GM23338 (cell line): ENCODE results near the gene TSC22D2. TPM values are rescaled to one million over a fixed set of nuclear protein-coding genes. Genes with fewer than 3 reads are reported as not detected.

ENCODE experiments used
- ATAC-seq: fragments of 200-7000 bp; cut with Tn5 transposase; 3 replicates; pipeline ENCODE4 v1.9.1; 2020
- DNase-seq: peaks from one replicate; pipeline ENCODE4 v3.0.0-alpha.2; 2015; ENCODE audit warnings: low spot score
- H2AFZ ChIP-seq: fragments of 200-600 bp; sonication (generic); 2 replicates; pipeline ENCODE4 v1.8.0; 2016; ENCODE audit warnings: antibody characterized with exemption, mild to moderate bottlenecking, moderate library complexity
- H3F3A ChIP-seq: fragments of 200-600 bp; sonication (generic); replicated peaks from 2 replicates; pipeline ENCODE4 v1.8.0; 2017; ENCODE audit warnings: antibody characterized with exemption, mixed run types, low read depth
- H3K27ac ChIP-seq: fragments of 200-600 bp; sonication (generic); 2 replicates; pipeline ENCODE4 v1.6.1; 2016; ENCODE audit warnings: low read depth
- H3K27me3 ChIP-seq: fragments of 200-600 bp; sonication (generic); 2 replicates; pipeline ENCODE4 v1.8.0; 2016; ENCODE audit warnings: mild to moderate bottlenecking, mixed run types, moderate library complexity; ENCODE audit not compliant: insufficient read depth
- H3K36me3 ChIP-seq: fragments of 200-600 bp; sonication (generic); 2 replicates; pipeline ENCODE4 v1.8.0; 2016; ENCODE audit warnings: mild to moderate bottlenecking; ENCODE audit not compliant: insufficient read depth
- H3K4me1 ChIP-seq: fragments of 200-600 bp; sonication (generic); 2 replicates; pipeline ENCODE4 v1.8.0; 2016; ENCODE audit warnings: mild to moderate bottlenecking, moderate library complexity; ENCODE audit not compliant: insufficient read depth
- H3K4me2 ChIP-seq: fragments of 200-600 bp; sonication (generic); 2 replicates; pipeline ENCODE4 v1.7.1; 2017; ENCODE audit warnings: mixed run types
- H3K4me3 ChIP-seq: fragments of 200-600 bp; sonication (generic); 2 replicates; pipeline ENCODE4 v1.6.1; 2016; ENCODE audit warnings: mixed run types
- H3K79me2 ChIP-seq: fragments of 200-600 bp; sonication (generic); replicated peaks from 2 replicates; pipeline ENCODE4 v1.8.0; 2017; ENCODE audit warnings: mild to moderate bottlenecking; ENCODE audit not compliant: insufficient read depth
- H3K9me2 ChIP-seq: fragments of 200-600 bp; sonication (generic); 2 replicates; pipeline ENCODE4 v1.8.0; 2017; ENCODE audit not compliant: insufficient read depth
- H4K20me1 ChIP-seq: fragments of 200-600 bp; sonication (generic); replicated peaks from 2 replicates; pipeline ENCODE4 v1.8.0; 2017; ENCODE audit warnings: mild to moderate bottlenecking; ENCODE audit not compliant: insufficient read depth
- H3K27ac Mint-ChIP-seq: 2 replicates; pipeline ENCODE4 v1.8.0; 2020; ENCODE audit warnings: inconsistent platforms, mild to moderate bottlenecking, moderate library complexity, mixed read lengths
- H3K27me3 Mint-ChIP-seq: 3 replicates; pipeline ENCODE4 v1.8.0; 2022; ENCODE audit warnings: low read depth, mild to moderate bottlenecking, moderate library complexity, mixed read lengths, inconsistent platforms; ENCODE audit not compliant: insufficient read depth, poor library complexity
- H3K36me3 Mint-ChIP-seq: 3 replicates; pipeline ENCODE4 v1.8.0; 2021; ENCODE audit warnings: low read depth, mild to moderate bottlenecking, inconsistent platforms, moderate library complexity, mixed read lengths
- H3K4me1 Mint-ChIP-seq: 3 replicates; pipeline ENCODE4 v1.8.0; 2020; ENCODE audit warnings: mild to moderate bottlenecking, inconsistent platforms, mixed read lengths
- H3K4me3 Mint-ChIP-seq: 3 replicates; pipeline ENCODE4 v1.8.0; 2021; ENCODE audit warnings: moderate library complexity, mild to moderate bottlenecking, inconsistent platforms, mixed read lengths
- H3K9me3 Mint-ChIP-seq: 3 replicates; pipeline ENCODE4 v1.8.0; 2020; ENCODE audit warnings: moderate library complexity, mild to moderate bottlenecking, inconsistent platforms, mixed read lengths
- CREB1 ChIP-seq: fragments of 250-450 bp; sonication (Bioruptor Pico); IDR thresholded peaks from 2 replicates; pipeline ENCODE4 v1.5.0; 2020; ENCODE audit warnings: low read depth, mild to moderate bottlenecking, moderate library complexity
- EZH2 ChIP-seq: fragments of 200-600 bp; sonication (generic); IDR thresholded peaks from one replicate; pipeline ENCODE4 v1.8.0; 2017; ENCODE audit warnings: antibody characterized with exemption, mild to moderate bottlenecking, low read depth; ENCODE audit not compliant: unreplicated experiment
- EZH2phosphoT487 ChIP-seq: fragments of 200-600 bp; sonication (generic); IDR thresholded peaks from one replicate; pipeline ENCODE4 v1.8.1; 2018; ENCODE audit warnings: antibody characterized with exemption; ENCODE audit not compliant: unreplicated experiment
- JUNB ChIP-seq: IDR thresholded peaks from one replicate; pipeline ENCODE4 v1.6.1; 2016; ENCODE audit warnings: antibody characterized with exemption; ENCODE audit not compliant: unreplicated experiment
- NANOG ChIP-seq: IDR thresholded peaks from 2 replicates; pipeline ENCODE4 v1.6.1; 2016; ENCODE audit warnings: antibody characterized with exemption, borderline replicate concordance
- POLR2AphosphoS5 ChIP-seq: IDR thresholded peaks from 2 replicates; pipeline ENCODE4 v1.6.1; 2016; ENCODE audit warnings: antibody characterized with exemption, low read depth
- STAT1 ChIP-seq: IDR thresholded peaks from one replicate; pipeline ENCODE4 v1.6.1; 2016; ENCODE audit warnings: antibody characterized with exemption; ENCODE audit not compliant: unreplicated experiment
- ZNF114 ChIP-seq: fragments of 250-450 bp; sonication (Bioruptor Pico); IDR thresholded peaks from 2 replicates; pipeline ENCODE4 v1.5.0; 2020; ENCODE audit warnings: mild to moderate bottlenecking, moderate library complexity
- ZNF331 ChIP-seq: fragments of 250-450 bp; sonication (Bioruptor Pico); IDR thresholded peaks from 2 replicates; pipeline ENCODE4 v1.5.0; 2020; ENCODE audit warnings: low read depth, mild to moderate bottlenecking, moderate library complexity
- ZNF462 ChIP-seq: fragments of 250-450 bp; sonication (Bioruptor Pico); IDR thresholded peaks from 2 replicates; pipeline ENCODE4 v1.5.0; 2020; ENCODE audit warnings: mild to moderate bottlenecking, moderate library complexity
- polyA plus RNA-seq: library from polyadenylated mRNA; unstranded; fragments of >200 nt; fragmentation: Nextera tagmentation; extraction: Ambion mirVana; gene quantifications from 2 replicates; pipeline ENCODE4 v1.2.1, GENCODE V29; 2016
- total RNA-seq: library from RNA; depleted of rRNA; stranded (reverse); fragments of >200 nt; shearing (Covaris generic); gene quantifications from 2 replicates; pipeline ENCODE4 v1.2.3, GENCODE V29; 2014
- TF ChIP-seq, protein P1 (sequence below), 2 experiments: fragments of 200-600 bp in 1 of 2; sonication (generic) in 1 of 2; conservative IDR thresholded peaks; 2 replicates each; pipeline versions ENCODE4 v1.5.1 to v1.6.1; 2016 to 2017; ENCODE audit warnings: antibody characterized with exemption in 2 of 2, low read depth in 2 of 2, mild to moderate bottlenecking in 2 of 2, moderate library complexity in 1 of 2
- TF ChIP-seq, protein P2 (sequence below): IDR thresholded peaks from one replicate; pipeline ENCODE4 v1.6.1; 2018; ENCODE audit warnings: antibody characterized with exemption; ENCODE audit not compliant: unreplicated experiment
- TF ChIP-seq, protein P3 (sequence below): IDR thresholded peaks from 2 replicates; pipeline ENCODE4 v1.6.1; 2016; ENCODE audit warnings: antibody characterized with exemption

The TSC22D2 gene
- total and polyA plus RNA-seq, 2 experiments from 2014 or later = 18.6 to 34.2 TPM

DNA sequence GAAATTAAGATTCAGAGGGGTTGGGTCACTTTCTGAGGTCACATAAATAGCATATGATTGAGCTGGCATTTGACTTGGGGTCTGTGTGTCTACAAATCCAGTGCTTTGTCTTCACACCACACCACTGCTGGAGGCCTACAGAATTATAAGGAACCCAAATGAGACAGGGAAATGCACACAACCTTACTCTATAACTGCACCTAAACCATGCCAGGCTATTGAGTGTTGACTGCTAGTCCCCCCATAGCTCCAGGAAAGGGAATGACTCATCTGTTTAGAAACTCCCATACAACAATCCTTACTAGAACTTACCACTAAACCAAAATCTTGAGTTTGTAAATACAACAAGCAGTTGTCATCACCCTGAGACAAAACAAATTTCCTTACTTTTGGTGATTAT is 16.9 kb upstream of the TSC22D2 start:
- H3K36me3 ChIP-seq = no peaks in the 10 kb centered on the region
- no peaks in the 10 kb centered on the region for H4K20me1 ChIP-seq
- ATAC-seq = no peak
- H3K27me3 ChIP-seq = no peaks in the 10 kb centered on the region
- H3K9me2 ChIP-seq = 0 out of 2 replicates have a peak, but pooled peaks cover 5% of the 10 kb centered on the region
- no peak overlapping the region for H3K4me3 Mint-ChIP-seq
- no peaks in the 10 kb centered on the region for H3K36me3 Mint-ChIP-seq
- no peaks in the 10 kb centered on the region for H3K79me2 ChIP-seq
- H3K27me3 Mint-ChIP-seq = no peaks in the 10 kb centered on the region
- no peaks in the 10 kb centered on the region for H3K4me1 Mint-ChIP-seq
- no peak overlapping the region for H3K4me3 ChIP-seq
- DNase-seq = no peak
- H3F3A ChIP-seq = no peaks in the 10 kb centered on the region
- TF ChIP-seq, protein P1, sequence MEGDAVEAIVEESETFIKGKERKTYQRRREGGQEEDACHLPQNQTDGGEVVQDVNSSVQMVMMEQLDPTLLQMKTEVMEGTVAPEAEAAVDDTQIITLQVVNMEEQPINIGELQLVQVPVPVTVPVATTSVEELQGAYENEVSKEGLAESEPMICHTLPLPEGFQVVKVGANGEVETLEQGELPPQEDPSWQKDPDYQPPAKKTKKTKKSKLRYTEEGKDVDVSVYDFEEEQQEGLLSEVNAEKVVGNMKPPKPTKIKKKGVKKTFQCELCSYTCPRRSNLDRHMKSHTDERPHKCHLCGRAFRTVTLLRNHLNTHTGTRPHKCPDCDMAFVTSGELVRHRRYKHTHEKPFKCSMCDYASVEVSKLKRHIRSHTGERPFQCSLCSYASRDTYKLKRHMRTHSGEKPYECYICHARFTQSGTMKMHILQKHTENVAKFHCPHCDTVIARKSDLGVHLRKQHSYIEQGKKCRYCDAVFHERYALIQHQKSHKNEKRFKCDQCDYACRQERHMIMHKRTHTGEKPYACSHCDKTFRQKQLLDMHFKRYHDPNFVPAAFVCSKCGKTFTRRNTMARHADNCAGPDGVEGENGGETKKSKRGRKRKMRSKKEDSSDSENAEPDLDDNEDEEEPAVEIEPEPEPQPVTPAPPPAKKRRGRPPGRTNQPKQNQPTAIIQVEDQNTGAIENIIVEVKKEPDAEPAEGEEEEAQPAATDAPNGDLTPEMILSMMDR (conservative IDR thresholded peaks at IDR 0.05; ENCODE audit: low read depth in 2 of 2) = no peak
- TF ChIP-seq EZH2phosphoT487 (no peak), CREB1 (CRISPR knock-in tag) (no peak), NANOG (no peak), JUNB (no peak), POLR2AphosphoS5 (no peak), ZNF114 (no peak), ZNF331 (CRISPR knock-in tag) (no peak), EZH2 (no peak), ZNF462 (CRISPR knock-in tag) (no peak), STAT1 (no peak)
- TF ChIP-seq, protein P2, sequence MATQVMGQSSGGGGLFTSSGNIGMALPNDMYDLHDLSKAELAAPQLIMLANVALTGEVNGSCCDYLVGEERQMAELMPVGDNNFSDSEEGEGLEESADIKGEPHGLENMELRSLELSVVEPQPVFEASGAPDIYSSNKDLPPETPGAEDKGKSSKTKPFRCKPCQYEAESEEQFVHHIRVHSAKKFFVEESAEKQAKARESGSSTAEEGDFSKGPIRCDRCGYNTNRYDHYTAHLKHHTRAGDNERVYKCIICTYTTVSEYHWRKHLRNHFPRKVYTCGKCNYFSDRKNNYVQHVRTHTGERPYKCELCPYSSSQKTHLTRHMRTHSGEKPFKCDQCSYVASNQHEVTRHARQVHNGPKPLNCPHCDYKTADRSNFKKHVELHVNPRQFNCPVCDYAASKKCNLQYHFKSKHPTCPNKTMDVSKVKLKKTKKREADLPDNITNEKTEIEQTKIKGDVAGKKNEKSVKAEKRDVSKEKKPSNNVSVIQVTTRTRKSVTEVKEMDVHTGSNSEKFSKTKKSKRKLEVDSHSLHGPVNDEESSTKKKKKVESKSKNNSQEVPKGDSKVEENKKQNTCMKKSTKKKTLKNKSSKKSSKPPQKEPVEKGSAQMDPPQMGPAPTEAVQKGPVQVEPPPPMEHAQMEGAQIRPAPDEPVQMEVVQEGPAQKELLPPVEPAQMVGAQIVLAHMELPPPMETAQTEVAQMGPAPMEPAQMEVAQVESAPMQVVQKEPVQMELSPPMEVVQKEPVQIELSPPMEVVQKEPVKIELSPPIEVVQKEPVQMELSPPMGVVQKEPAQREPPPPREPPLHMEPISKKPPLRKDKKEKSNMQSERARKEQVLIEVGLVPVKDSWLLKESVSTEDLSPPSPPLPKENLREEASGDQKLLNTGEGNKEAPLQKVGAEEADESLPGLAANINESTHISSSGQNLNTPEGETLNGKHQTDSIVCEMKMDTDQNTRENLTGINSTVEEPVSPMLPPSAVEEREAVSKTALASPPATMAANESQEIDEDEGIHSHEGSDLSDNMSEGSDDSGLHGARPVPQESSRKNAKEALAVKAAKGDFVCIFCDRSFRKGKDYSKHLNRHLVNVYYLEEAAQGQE = no peak
- TF ChIP-seq, protein P3, sequence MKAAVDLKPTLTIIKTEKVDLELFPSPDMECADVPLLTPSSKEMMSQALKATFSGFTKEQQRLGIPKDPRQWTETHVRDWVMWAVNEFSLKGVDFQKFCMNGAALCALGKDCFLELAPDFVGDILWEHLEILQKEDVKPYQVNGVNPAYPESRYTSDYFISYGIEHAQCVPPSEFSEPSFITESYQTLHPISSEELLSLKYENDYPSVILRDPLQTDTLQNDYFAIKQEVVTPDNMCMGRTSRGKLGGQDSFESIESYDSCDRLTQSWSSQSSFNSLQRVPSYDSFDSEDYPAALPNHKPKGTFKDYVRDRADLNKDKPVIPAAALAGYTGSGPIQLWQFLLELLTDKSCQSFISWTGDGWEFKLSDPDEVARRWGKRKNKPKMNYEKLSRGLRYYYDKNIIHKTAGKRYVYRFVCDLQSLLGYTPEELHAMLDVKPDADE = no peak
- H3K27ac ChIP-seq = no peak overlapping the region
- H2AFZ ChIP-seq = no peak overlapping the region
- H3K4me2 ChIP-seq = no peak overlapping the region
- no peaks in the 10 kb centered on the region for H3K9me3 Mint-ChIP-seq
- peak overlapping the region; percentile 15; the same call in 1 of the 2 replicates for H3K27ac Mint-ChIP-seq
- H3K4me1 ChIP-seq = no peaks in the 10 kb centered on the region
